Retina (tissue), 1 donor: ENCODE measurements around the gene CDC5L.

Source experiments
- DNase-seq: peaks from one replicate; pipeline ENCODE4 v3.0.0-alpha.2; 2016

Gene CDC5L

GRCh38 chr6:44477293-44477894 is 89.9 kb downstream of the CDC5L start:
- DNase-seq, result no peak

- DNase-seq, result no peak
These were observed 90.7 kb downstream of the CDC5L start for GRCh38 chr6:44478158-44478557.

GRCh38 chr6:44478591-44479254 is 91.2 kb downstream of the CDC5L start:
- DNase-seq, result no peak

GRCh38 chr6:44480097-44480541 is 92.6 kb downstream of the CDC5L start:
- no peak for DNase-seq

- no peak for DNase-seq
These were observed 93.5 kb downstream of the CDC5L start for GRCh38 chr6:44481056-44481455.

- no peak for DNase-seq
These were observed 94.3 kb downstream of the CDC5L start for GRCh38 chr6:44481760-44482159.

GRCh38 chr6:44485601-44486401 is 98.3 kb downstream of the CDC5L start:
- no peak for DNase-seq

GRCh38 chr6:44487002-44487401 is 99.5 kb downstream of the CDC5L start:
- DNase-seq, result no peak

GRCh38 chr6:44487586-44487985 is 100.1 kb downstream of the CDC5L start:
- DNase-seq, result no peak

- DNase-seq, result no peak
These were observed 102.6 kb downstream of the CDC5L start for GRCh38 chr6:44489910-44490604.

- no peak for DNase-seq
These were observed 105.6 kb downstream of the CDC5L start for GRCh38 chr6:44493132-44493531.

- DNase-seq, result no peak
These were observed 106.1 kb downstream of the CDC5L start for GRCh38 chr6:44493593-44493992.

GRCh38 chr6:44494011-44494501 is 106.5 kb downstream of the CDC5L start:
- DNase-seq, result no peak

GRCh38 chr6:44495036-44495901 is 107.8 kb downstream of the CDC5L start:
- DNase-seq, result no peak

- DNase-seq, result no peak
These were observed 109.3 kb downstream of the CDC5L start for GRCh38 chr6:44496665-44497369.

GRCh38 chr6:44497807-44498206 is 110.3 kb downstream of the CDC5L start:
- no peak for DNase-seq

- no peak for DNase-seq
These were observed 110.9 kb downstream of the CDC5L start for GRCh38 chr6:44498436-44498835.

- DNase-seq, result no peak
These were observed 112.1 kb downstream of the CDC5L start for GRCh38 chr6:44499609-44500008.
